ENCODE measurements around the gene KIF25. TPM values are rescaled to one million over a fixed set of nuclear protein-coding genes. Genes with fewer than 3 reads are reported as not detected.

KIF25 gene
- total RNA-seq, 2 donors from 2014 or later = 0.34 to 0.44 TPM

DNA sequence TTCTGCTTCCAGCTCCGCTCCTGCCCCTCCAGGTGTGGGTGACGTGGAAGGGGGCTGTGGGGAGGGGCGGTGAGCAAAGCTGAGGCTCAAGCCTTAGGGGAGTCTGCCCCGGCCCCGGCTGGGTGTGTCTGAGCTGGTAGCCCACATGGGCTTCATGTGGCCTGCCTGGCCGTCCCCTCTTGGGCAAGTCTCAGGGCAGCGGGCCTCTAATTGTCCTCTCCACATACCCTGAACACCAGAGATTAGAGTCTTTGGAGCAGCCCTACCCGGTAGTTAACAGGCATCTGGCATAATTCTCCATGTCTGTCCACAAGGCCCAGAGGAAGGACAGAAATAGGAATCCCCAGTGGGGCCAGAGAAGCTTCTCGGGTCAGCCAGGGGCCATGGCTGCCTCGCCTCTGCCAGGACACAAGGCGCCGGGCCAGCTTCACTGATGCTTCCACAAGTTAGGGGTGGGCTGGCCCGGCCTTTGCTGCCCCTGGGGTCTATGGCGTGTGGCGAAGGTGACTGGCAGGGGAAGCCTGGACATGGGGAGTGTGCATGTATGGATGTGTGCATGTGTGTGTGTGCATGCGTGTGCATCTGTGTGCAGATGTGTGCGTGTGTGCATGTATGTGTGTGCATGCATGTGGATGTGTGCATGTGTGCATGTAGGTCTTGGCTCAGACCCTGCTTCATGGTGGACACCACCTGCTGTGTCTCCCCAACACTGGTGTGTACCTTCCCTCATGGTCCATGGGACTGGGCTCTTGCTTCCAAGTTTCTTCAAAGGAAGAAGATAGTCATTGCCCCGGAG lies 57.5 kb downstream of the KIF25 start:
- intact Hi-C loops (cut with DNase I) = no loop called here
- DNase-seq = no peak
- peak; percentile 70 to 92 for ATAC-seq

- no peak for ATAC-seq
- no peak for DNase-seq
- intact Hi-C loops (cut with DNase I) = no loop called here
These were observed 58.4 kb downstream of the KIF25 start for GRCh38 chr6:168055696-168056489.

DNA sequence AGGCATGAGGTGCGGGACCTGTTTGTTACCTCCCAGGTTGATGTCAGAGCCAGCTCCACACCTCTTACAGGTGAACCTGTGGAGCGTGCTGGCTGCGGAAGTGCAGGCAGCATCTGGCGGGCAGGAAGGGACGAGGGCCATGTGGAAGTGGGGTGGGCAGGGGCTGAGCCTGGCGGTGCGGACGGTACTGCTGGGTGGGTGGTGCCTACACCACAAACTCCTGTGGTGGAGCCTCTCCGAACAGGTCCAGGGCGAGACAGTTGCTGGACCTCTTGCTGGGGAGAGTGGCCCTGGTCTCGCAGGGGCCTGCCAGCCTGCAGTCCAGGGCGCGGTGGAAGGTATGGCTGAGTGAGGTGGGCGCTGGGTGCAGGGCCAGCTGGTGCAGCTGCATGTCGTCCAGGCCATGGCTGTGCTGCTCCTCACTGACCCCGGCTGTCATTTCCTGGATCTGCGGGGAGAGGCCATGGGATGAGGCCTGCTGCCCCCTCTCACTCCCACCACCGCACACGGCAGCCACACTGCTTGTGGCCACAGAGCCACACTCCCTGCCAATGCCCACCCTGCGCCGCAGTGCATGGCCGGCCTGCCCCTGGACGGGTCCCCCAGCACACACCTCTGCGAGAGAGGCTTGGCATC lies 59.5 kb downstream of the KIF25 start:
- DNase-seq = no peak
- no peak for ATAC-seq
- intact Hi-C loops (cut with DNase I) = no loop called here

GRCh38 chr6:168057836-168058235 lies 60.4 kb downstream of the KIF25 start:
- no peak for DNase-seq
- no peak for ATAC-seq
- intact Hi-C loops (cut with DNase I) = no loop called here

DNA sequence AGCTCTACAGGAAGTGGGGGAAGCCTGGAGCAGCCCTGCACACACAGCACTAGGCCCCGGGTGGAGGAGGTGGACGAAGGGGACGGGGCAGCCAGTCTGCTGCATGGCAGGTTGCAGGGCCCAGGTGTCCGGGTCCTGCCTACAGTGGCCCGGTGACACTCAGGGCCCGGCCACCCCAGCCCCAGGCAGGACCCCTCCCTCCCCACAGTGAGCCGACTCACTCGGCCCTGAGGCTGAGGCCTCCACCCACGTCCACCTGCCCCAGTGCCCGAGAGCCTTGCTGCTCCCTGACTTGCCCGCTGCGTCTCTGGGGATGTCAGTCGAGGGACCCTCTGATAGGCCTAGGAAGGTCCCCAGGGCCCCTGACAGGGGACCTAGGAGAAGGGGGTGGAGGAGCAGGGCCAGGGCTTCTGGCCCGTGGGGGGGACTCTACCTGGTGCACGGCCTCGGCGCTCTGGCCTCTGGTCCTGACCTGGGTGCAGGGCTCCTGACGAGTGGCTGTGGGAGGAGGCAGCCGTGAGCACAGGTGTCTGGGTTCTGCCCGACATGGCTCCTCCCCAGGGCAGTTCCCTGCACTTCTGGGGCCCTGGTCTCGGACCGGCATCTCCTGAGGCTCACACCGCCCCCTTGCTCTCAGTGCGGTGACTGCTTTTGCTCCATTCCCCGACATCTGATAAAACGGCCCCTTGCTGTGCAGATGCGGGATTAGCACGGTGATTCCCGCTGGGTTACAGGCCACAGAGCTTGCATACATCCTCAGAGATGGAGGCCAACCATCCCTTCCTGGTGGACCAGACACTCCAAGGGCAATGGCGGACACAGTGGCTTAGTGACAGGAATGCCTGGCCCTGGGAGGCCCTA lies 61.5 kb downstream of the KIF25 start:
- intact Hi-C loops (cut with DNase I) = no loop called here
- DNase-seq = no peak

DNA sequence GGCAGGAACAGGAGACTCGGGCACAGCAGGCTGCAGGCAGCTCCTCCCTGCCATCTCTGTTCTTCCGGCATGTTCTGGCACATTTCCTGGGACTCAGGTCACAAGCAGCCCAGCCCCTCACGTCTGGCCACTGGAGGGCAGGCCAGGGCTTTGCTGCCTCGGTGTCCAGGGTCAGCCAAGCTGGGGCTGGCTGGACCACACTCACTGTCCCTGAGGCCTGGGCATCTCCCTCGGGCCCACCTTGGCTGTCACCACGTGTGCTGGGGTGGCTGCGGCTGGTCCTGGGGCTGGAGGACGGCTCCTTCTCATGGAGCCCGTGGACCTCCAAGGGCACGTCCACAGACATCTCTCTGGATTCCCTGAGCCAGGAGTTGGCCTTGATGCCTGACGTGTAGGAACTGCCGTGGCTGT lies 63.1 kb downstream of the KIF25 start:
- peak; percentile 70 to 72 for ATAC-seq
- intact Hi-C loops (cut with DNase I) = loop anchor here in 1 of 2 donors (2.0 kb wide), 1 partner anchor 72 kb away; no protein-coding TSS in a partner anchor
- peak; percentile 67 for DNase-seq

More for the DNA sequence above, 61.5 kb downstream of the KIF25 start:
- no peak for ATAC-seq

DNA sequence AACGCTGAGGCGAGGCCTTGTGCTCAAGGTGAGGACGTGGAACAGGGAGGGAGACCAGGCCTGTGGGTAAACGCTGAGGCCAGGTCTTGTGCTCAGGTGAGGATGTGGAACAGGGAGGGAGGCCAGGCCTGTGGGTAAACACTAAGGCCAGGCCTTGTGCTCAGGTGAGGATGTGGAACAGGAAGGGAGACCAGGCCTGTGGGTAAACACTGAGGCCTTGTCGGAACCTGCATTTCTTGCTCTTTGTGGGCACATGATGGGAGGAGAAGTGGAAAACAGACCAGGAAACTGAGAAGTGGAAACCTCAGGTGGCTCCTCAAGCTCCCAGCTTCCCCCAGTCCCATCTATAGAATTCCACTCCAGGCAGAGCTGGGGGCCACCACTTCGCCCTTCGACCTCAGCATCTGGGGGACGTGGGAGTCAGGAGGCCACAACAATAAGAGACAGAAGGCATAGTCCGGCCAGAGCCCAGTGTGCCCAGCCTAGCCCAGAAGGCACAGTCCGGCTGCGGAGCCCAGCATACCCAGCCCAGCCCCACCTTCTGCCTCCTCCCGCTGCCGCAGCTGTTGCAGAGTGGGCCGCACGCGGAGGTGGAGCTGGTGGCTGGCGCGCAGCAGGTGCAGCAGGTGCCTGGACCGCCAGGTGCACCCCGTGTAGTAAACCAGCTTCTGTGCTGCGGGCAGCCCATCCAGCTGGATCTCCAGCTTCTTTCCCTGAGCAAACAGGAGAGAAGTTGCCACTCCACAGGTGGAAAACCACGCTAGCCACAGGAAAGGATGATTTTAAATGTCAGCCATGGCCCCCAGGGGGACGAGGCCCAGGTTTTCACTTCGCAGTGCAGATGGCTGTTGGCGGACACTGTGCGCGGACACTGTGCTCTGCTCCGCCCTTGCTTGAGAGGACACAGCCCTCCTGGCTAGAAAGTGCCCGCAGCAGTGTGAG lies 64.1 kb downstream of the KIF25 start:
- ATAC-seq = no peak
- intact Hi-C loops (cut with DNase I) = loop anchor here in 1 of 2 donors (2.0 kb wide), 1 partner anchor 71 kb away; no protein-coding TSS in a partner anchor
- no peak for DNase-seq

DNA sequence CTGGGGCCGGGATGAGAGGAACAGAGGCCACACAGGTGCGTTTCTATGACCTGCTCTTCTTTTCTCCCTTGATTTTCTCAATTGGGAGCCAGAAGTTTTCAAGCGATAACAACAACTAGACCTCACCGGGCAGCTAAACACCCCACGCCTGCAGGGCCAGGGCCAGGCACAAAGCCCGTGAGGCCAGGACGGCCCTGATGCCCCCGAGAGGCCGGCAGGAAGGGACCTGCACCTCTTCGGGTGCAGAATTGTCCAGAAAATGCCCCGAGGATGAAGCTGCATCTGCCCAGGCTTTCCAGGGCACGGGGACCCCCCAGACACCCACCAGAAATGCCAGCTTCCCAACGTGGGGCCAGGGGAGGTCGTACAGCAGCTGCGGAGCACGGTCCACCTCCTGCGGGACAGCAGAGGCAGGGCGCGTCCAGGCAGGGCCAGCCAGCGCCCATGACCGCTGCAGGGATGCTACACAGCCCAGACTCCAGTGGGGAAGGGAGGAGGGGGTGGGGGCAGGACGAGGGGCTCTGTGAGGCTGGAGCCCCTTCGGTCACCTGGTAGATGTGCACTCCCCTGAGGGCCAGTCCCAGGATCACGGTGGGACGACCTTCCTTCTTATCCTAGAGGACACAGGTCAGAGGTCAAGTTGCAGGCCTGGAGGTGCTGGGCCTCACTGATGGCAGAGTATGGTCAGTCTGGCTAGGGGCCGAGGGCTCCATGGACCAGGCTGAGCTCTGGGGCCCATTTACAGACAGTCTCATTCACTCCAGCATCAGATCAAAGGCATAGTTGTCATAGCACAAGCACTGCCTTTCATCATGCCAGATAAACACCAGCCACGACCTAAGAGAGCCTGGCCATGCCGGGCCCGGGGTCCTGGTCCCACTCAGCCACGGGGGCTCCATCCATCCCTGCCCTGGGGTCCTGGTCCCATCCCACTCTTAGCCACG lies 65.1 kb downstream of the KIF25 start:
- intact Hi-C loops (cut with DNase I) = no loop called here

DNA sequence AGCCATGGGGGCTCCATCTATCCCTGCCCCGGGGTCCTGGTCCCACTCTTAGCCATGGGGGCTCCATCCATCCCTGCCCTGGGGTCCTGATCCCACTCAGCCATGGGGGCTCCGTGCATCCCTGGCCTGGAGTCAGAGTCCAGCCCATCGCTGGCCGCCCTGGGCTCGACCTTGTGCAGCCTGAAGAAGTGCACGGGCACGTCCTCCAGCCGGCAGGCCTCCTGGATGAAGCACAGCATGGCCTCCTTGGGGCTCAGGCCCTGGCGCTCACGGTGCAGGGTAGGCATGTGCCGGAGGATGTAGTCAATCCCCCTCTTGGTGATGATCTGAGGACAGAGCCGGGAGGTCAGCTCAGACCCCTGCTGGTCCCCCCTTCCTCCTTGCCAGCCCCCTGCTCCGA lies 66.0 kb downstream of the KIF25 start:
- no peak for DNase-seq
- intact Hi-C loops (cut with DNase I) = no loop called here
- no peak for ATAC-seq

More for the DNA sequence above, 65.1 kb downstream of the KIF25 start:
- ATAC-seq (no peak), DNase-seq (no peak)

DNA sequence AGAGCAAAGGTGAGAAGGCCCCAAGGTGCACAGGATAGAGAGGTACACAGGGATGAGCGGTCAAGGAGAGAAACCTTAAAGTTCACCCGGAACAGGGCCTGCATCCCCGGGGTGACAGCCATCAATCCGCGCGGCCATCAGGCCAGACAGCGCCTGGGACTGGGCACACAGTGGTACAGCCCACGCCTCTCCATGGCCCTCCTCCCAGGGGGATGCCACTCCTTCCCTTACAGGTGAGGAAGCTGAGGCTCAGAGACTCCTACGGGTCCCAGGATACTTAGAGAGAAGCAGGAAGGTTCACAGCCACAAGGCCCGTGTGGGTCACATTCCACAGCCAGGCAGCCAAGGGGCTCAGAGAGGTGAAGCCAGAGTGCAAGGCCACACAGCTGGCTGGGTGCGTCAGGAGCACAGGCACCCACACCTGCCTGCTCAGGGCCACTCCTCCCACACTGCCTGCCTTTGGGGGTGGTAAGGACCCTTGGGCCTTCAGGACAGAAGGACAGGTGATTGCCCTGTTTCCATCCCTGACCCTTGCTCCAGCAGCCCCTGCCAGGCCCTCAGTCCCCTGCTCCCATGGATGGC lies 66.8 kb downstream of the KIF25 start:
- no peak for ATAC-seq
- no peak for DNase-seq
- intact Hi-C loops (cut with DNase I) = no loop called here

- ATAC-seq = no peak
- no peak for DNase-seq
- intact Hi-C loops (cut with DNase I) = no loop called here
These were observed 69.7 kb downstream of the KIF25 start for GRCh38 chr6:168067081-168067759.

DNA sequence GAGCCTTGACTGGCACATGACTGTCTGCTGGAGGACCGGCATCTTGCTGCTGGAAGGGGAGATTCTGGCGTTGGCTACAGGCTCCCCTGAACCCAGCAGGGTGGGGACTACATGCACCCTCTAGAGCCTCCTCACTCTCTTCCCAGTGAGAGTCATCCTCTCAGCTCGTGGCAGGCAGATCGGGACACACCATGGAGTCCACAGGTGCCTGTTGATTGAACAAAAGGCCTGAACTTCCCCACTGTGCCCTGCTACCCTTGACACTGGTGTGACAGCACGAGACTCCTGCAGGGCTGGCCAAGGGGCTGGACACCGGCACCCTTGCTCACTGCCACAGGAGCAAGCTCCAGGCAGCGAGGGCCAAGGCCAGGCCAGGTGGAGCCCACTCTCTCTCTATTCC lies 73.3 kb downstream of the KIF25 start:
- ATAC-seq (no peak), DNase-seq (no peak)
- intact Hi-C loops (cut with DNase I) = no loop called here

- intact Hi-C loops (cut with DNase I) = no loop called here
- ATAC-seq (no peak), DNase-seq (no peak)
These were observed 74.1 kb downstream of the KIF25 start for GRCh38 chr6:168071620-168072019.

- intact Hi-C loops (cut with DNase I) = no loop called here
- DNase-seq (no peak), ATAC-seq (no peak)
These were observed 74.8 kb downstream of the KIF25 start for GRCh38 chr6:168072261-168072660.

- ATAC-seq (no peak), DNase-seq (no peak)
- intact Hi-C loops (cut with DNase I) = no loop called here
These were observed 75.3 kb downstream of the KIF25 start for GRCh38 chr6:168072730-168073129.

Measured in left cardiac atrium (tissue), 4 donors.